ENCODE measurements around the gene SLC9A3. TPM values are rescaled to one million over a fixed set of nuclear protein-coding genes. Genes with fewer than 3 reads are reported as not detected.

The SLC9A3 gene
- polyA plus RNA-seq, 3 donors, result 0.31 to 0.42 (median 0.36) TPM

DNA sequence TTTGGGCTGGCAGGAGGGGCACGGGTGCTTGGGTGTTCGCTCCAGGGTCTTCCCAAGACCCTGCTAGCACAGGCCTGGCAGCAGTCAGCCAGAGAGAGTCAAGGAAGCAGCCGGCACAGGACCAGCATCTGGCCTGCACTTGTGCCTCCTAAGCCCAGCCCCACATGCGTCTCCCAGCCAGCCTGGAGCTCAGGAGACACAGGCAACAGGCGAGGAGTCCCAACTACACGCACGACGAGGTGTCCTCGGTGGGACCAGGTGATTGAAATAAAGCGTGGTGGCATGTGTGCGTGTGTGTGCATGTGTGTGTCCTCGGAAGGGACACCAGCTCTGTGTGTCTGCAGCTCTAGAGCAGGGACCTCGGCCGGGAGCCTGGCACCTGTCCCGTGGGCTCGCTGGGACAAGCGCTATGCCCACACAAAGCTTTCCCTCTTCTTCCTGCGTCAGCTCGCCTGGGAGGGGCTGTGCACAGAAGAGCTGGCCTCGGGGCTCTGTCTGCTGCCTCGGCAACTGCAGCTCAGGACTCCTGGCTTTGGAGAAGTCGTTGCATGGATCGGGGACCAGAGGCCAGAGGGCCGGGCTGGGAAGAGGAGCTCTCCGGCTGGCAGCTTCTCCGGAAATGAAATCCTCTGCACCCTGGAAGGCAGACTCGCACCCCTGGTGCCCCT lies 14.7 kb upstream of the SLC9A3 start:
- no peak overlapping the region for H3K27ac Mint-ChIP-seq
- DNase-seq, result no peak
- H3K4me3 Mint-ChIP-seq, result peak overlapping the region in 1 of 2 donors; percentile 59
- Histone ChIP-seq H3K4me1 (ENCODE audit: control insufficient read depth in 1 of 2, insufficient read depth in 2 of 2, low read length in 2 of 2) (peaks cover 9 to 11% of the 10 kb centered on the region in 2 donors), H3K4me2 (replicated peaks; ENCODE audit: extremely low read depth, low read length, poor library complexity, severe bottlenecking) (no peak overlapping the region), H3K4me3 (replicated peaks in 1 of 3; ENCODE audit: low read depth in 2 of 3, low read length in 3 of 3) (no peak overlapping the region), H3K27ac (ENCODE audit: low read depth in 1 of 2, low read length in 2 of 2) (no peak overlapping the region), H3K79me2 (ENCODE audit: insufficient read depth, low read length) (no peaks in the 10 kb centered on the region), H3K36me3 (replicated peaks in 1 of 2; ENCODE audit: control insufficient read depth in 1 of 2, insufficient read depth in 2 of 2, low read length in 2 of 2) (no peaks in the 10 kb centered on the region), H3K9me3 (replicated peaks in 1 of 2; ENCODE audit: control insufficient read depth in 1 of 2, insufficient read depth in 1 of 2, low read length in 2 of 2) (peaks cover under 1 to 10% of the 10 kb centered on the region in 2 donors), H3K9ac (ENCODE audit: insufficient read depth, low read length, poor library complexity, severe bottlenecking) (no peak overlapping the region), H2AFZ (ENCODE audit: insufficient read depth, low read depth, low read length, poor library complexity, severe bottlenecking) (no peak overlapping the region), H4K20me1 (ENCODE audit: insufficient read depth, low read length) (no peaks in the 10 kb centered on the region), H3K27me3 (ENCODE audit: control insufficient read depth in 2 of 2, insufficient read depth in 2 of 2, low read length in 2 of 2) (peaks cover 0 to 88% of the 10 kb centered on the region in 2 donors)
- peaks cover 0 to 2% of the 10 kb centered on the region in 2 donors for H3K36me3 Mint-ChIP-seq
- H3K27me3 Mint-ChIP-seq (ENCODE audit: low read depth in 3 of 3), result peaks cover 66 to 98% (median 81%) of the 10 kb centered on the region in 3 donors
- 80% methylated on average over 25 of the region's 27 CpGs for WGBS (ENCODE audit: insufficient coverage)
- peaks cover 12% of the 10 kb centered on the region for H3K4me1 Mint-ChIP-seq
- TF ChIP-seq, protein P1, sequence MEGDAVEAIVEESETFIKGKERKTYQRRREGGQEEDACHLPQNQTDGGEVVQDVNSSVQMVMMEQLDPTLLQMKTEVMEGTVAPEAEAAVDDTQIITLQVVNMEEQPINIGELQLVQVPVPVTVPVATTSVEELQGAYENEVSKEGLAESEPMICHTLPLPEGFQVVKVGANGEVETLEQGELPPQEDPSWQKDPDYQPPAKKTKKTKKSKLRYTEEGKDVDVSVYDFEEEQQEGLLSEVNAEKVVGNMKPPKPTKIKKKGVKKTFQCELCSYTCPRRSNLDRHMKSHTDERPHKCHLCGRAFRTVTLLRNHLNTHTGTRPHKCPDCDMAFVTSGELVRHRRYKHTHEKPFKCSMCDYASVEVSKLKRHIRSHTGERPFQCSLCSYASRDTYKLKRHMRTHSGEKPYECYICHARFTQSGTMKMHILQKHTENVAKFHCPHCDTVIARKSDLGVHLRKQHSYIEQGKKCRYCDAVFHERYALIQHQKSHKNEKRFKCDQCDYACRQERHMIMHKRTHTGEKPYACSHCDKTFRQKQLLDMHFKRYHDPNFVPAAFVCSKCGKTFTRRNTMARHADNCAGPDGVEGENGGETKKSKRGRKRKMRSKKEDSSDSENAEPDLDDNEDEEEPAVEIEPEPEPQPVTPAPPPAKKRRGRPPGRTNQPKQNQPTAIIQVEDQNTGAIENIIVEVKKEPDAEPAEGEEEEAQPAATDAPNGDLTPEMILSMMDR (IDR thresholded peaks at IDR 0.05), result no peak
- intact Hi-C loops (cut with micrococcal nuclease), result no loop called here
- H3K9me3 Mint-ChIP-seq, result peaks cover 0 to 16% (median 6%) of the 10 kb centered on the region in 7 donors

DNA sequence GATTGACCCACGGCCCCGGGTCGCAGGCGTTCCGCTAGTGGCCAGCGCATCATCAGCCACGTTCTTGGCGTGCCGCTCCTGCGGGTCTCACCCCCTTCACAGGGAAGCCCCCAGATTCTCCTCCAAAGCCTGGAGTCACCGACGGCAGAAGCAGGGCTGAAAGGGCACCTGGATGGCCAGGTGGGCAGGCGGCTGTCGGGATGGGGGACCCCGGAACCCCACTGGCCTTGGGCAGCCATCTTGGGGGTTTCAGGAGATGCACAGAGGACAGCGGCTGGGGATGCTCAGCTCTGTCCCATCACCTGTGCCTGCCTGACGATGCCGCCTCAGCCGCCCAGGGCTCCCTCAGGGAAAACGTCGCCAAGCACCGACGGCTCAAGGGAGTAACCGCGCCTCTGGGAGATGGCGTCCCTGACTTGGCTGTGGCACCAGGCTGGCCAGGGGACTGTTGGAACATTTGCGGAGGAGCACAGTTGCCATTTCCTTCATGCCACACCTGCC lies 14.1 kb upstream of the SLC9A3 start:
- Mint-ChIP-seq H3K27ac (no peak overlapping the region), H3K9me3 (peaks cover 0 to 16% (median 4%) of the 10 kb centered on the region in 7 donors), H3K4me1 (peaks cover 6% of the 10 kb centered on the region), H3K36me3 (peaks cover 0 to 2% of the 10 kb centered on the region in 2 donors), H3K4me3 (peak overlapping the region in 1 of 2 donors; percentile 59), H3K27me3 (ENCODE audit: low read depth in 3 of 3) (peaks cover 72 to 100% (median 87%) of the 10 kb centered on the region in 3 donors)
- Histone ChIP-seq H3K27ac (ENCODE audit: low read depth in 1 of 2, low read length in 2 of 2) (no peak overlapping the region), H3K79me2 (ENCODE audit: insufficient read depth, low read length) (no peaks in the 10 kb centered on the region), H4K20me1 (ENCODE audit: insufficient read depth, low read length) (no peaks in the 10 kb centered on the region), H3K9ac (ENCODE audit: insufficient read depth, low read length, poor library complexity, severe bottlenecking) (no peak overlapping the region), H3K27me3 (ENCODE audit: control insufficient read depth in 2 of 2, insufficient read depth in 2 of 2, low read length in 2 of 2) (peaks cover 1 to 94% of the 10 kb centered on the region in 2 donors), H3K4me1 (ENCODE audit: control insufficient read depth in 1 of 2, insufficient read depth in 2 of 2, low read length in 2 of 2) (peaks cover 3 to 5% of the 10 kb centered on the region in 2 donors), H2AFZ (ENCODE audit: insufficient read depth, low read depth, low read length, poor library complexity, severe bottlenecking) (no peak overlapping the region), H3K36me3 (replicated peaks in 1 of 2; ENCODE audit: control insufficient read depth in 1 of 2, insufficient read depth in 2 of 2, low read length in 2 of 2) (no peaks in the 10 kb centered on the region), H3K4me3 (replicated peaks in 1 of 3; ENCODE audit: low read depth in 2 of 3, low read length in 3 of 3) (no peak overlapping the region), H3K4me2 (replicated peaks; ENCODE audit: extremely low read depth, low read length, poor library complexity, severe bottlenecking) (no peak overlapping the region), H3K9me3 (replicated peaks in 1 of 2; ENCODE audit: control insufficient read depth in 1 of 2, insufficient read depth in 1 of 2, low read length in 2 of 2) (peaks cover 5 to 7% of the 10 kb centered on the region in 2 donors)
- intact Hi-C loops (cut with micrococcal nuclease), result no loop called here
- TF ChIP-seq, protein P1 (IDR thresholded peaks at IDR 0.05), result no peak
- no peak for DNase-seq
- 90% methylated on average over 25 of the region's 27 CpGs for WGBS (ENCODE audit: insufficient coverage)
